PC-3 (cell line): ENCODE measurements around the gene EPHA1.

ENCODE experiments used
- EZH2phosphoT487 ChIP-seq: fragments of 300-600 bp; sonication (generic); IDR thresholded peaks from 2 replicates; pipeline ENCODE4 v1.6.1; 2018; ENCODE audit warnings: mild to moderate bottlenecking, antibody characterized with exemption, low read length, borderline replicate concordance
- TF ChIP-seq, protein P1 (sequence below): fragments of 300-600 bp; sonication (generic); conservative IDR thresholded peaks from 2 replicates; pipeline ENCODE4 v1.5.1; 2017; ENCODE audit warnings: antibody characterized with exemption, low read depth, mild to moderate bottlenecking, low read length

DNA sequence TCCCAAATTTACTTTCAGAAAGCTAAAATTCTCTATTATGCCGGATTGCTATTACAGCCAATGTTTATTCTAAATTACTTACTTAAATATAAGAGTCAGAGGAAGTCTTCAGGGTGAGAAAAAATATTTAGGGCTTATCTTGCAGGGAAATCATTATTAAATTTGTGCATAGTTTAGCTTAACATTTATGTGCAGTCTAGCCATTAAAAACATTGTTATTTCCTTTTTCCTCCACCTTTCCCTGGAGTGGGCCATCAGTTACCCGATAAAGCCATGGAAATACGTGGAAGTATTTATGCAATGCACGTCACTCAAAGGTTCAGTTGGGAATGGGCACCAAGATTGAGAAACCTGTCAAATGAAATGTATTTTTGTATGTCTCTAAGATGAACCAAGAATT lies 25.1 kb upstream of the EPHA1 start:
- TF ChIP-seq, protein P1, sequence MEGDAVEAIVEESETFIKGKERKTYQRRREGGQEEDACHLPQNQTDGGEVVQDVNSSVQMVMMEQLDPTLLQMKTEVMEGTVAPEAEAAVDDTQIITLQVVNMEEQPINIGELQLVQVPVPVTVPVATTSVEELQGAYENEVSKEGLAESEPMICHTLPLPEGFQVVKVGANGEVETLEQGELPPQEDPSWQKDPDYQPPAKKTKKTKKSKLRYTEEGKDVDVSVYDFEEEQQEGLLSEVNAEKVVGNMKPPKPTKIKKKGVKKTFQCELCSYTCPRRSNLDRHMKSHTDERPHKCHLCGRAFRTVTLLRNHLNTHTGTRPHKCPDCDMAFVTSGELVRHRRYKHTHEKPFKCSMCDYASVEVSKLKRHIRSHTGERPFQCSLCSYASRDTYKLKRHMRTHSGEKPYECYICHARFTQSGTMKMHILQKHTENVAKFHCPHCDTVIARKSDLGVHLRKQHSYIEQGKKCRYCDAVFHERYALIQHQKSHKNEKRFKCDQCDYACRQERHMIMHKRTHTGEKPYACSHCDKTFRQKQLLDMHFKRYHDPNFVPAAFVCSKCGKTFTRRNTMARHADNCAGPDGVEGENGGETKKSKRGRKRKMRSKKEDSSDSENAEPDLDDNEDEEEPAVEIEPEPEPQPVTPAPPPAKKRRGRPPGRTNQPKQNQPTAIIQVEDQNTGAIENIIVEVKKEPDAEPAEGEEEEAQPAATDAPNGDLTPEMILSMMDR, result no peak
- TF ChIP-seq EZH2phosphoT487, result no peak
